Testis (tissue), 2 donors: ENCODE results near the gene SLC30A5.
"Not testable (repeated sequence)": the region's sequence is repeated elsewhere in the genome, so short reads cannot be mapped to it uniquely, and the experiment has no call there.

Source experiments
- POLR2A ChIP-seq: fragments of 450-650 bp; IDR thresholded peaks from one replicate; pipeline ENCODE4 v1.6.1; 2017; ENCODE audit warnings: antibody characterized with exemption, mild to moderate bottlenecking, moderate library complexity
- TF ChIP-seq, protein P1 (sequence below), 3 experiments: fragments of 450-650 bp in 2 of 3; fragments of 200-600 bp in 1 of 3; sonication (generic) in 1 of 3; IDR thresholded peaks; one replicate each; pipeline ENCODE4 v1.5.1; 2016 to 2019; ENCODE audit warnings: antibody characterized with exemption in 3 of 3, mild to moderate bottlenecking in 2 of 3, moderate library complexity in 1 of 3

DNA sequence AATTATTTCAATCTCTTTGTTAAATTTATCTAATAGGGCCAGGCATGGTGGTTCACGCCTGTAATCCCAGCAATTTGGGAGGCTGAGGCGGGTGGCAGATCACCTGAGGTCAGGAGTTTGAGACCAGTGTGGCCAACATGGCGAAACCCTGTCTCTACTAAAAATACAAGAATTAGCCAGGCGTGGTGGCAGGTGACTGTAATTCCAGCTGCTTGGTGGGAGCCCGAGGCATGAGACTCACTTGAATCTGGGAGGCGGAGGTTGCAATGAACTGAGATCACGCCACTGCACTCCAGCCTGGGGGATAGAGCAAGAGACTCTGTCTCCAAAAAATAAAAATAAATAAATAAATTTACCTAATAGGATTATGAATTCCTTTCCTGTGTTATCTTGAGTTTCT is 54.8 kb downstream of the SLC30A5 start:
- TF ChIP-seq POLR2A, result not testable (repeated sequence)
- TF ChIP-seq, protein P1, sequence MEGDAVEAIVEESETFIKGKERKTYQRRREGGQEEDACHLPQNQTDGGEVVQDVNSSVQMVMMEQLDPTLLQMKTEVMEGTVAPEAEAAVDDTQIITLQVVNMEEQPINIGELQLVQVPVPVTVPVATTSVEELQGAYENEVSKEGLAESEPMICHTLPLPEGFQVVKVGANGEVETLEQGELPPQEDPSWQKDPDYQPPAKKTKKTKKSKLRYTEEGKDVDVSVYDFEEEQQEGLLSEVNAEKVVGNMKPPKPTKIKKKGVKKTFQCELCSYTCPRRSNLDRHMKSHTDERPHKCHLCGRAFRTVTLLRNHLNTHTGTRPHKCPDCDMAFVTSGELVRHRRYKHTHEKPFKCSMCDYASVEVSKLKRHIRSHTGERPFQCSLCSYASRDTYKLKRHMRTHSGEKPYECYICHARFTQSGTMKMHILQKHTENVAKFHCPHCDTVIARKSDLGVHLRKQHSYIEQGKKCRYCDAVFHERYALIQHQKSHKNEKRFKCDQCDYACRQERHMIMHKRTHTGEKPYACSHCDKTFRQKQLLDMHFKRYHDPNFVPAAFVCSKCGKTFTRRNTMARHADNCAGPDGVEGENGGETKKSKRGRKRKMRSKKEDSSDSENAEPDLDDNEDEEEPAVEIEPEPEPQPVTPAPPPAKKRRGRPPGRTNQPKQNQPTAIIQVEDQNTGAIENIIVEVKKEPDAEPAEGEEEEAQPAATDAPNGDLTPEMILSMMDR (IDR thresholded peaks at IDR 0.05), result not testable (repeated sequence)
